Activated naive CD8-positive, alpha-beta T cell treated with anti-CD3 and anti-CD28 coated beads for 36 hours (primary cell): ENCODE data around the gene SFTPB. TPM values are rescaled to one million over a fixed set of nuclear protein-coding genes. Genes with fewer than 3 reads are reported as not detected.
"Not testable (repeated sequence)": the region's sequence is repeated elsewhere in the genome, so short reads cannot be mapped to it uniquely, and the experiment has no call there.

ENCODE experiments used
- DNase-seq: peaks from one replicate; pipeline ENCODE4 v3.0.0; 2021
- H3K27ac Mint-ChIP-seq: one replicate; pipeline ENCODE4 v1.8.0; 2022; ENCODE audit warnings: mild to moderate bottlenecking, moderate library complexity, mixed read lengths
- H3K27me3 Mint-ChIP-seq: one replicate; pipeline ENCODE4 v1.8.0; 2022; ENCODE audit warnings: mild to moderate bottlenecking, mixed read lengths
- H3K36me3 Mint-ChIP-seq: one replicate; pipeline ENCODE4 v1.8.0; 2021; ENCODE audit warnings: mild to moderate bottlenecking, mixed read lengths
- H3K4me1 Mint-ChIP-seq: one replicate; pipeline ENCODE4 v1.8.0; 2021; ENCODE audit warnings: mixed read lengths
- H3K4me3 Mint-ChIP-seq: one replicate; pipeline ENCODE4 v1.8.0; 2022; ENCODE audit warnings: mild to moderate bottlenecking, moderate library complexity, mixed read lengths
- H3K9me3 Mint-ChIP-seq: one replicate; pipeline ENCODE4 v1.8.0; 2022; ENCODE audit warnings: mixed read lengths
- total RNA-seq, 2 experiments: library from RNA; stranded (reverse); gene quantifications; one replicate each; pipeline ENCODE4 v1.2.3, GENCODE V29; 2021

The SFTPB gene
- total RNA-seq, 2 experiments from 2014 or later = not detected

GRCh38 chr2:85635636-85636035 is 32.4 kb downstream of the SFTPB start:
- Mint-ChIP-seq H3K36me3 (peaks cover 38% of the 10 kb centered on the region), H3K27ac (peak overlapping the region; percentile 19), H3K4me1 (peaks cover 10% of the 10 kb centered on the region), H3K4me3 (no peak overlapping the region), H3K9me3 (no peaks in the 10 kb centered on the region), H3K27me3 (no peaks in the 10 kb centered on the region)
- DNase-seq = no peak

- Mint-ChIP-seq H3K27me3 (no peaks in the 10 kb centered on the region), H3K36me3 (peaks cover 37% of the 10 kb centered on the region), H3K9me3 (no peaks in the 10 kb centered on the region), H3K27ac (peak overlapping the region; percentile 36), H3K4me3 (no peak overlapping the region), H3K4me1 (peaks cover 10% of the 10 kb centered on the region)
- DNase-seq = no peak
Observed at GRCh38 chr2:85635011-85635410, 33.0 kb downstream of the SFTPB start.

- peaks cover 38% of the 10 kb centered on the region for H3K36me3 Mint-ChIP-seq
- DNase-seq = no peak
- no peak overlapping the region for H3K27ac Mint-ChIP-seq
Observed at GRCh38 chr2:85631316-85631715, 36.7 kb downstream of the SFTPB start.

GRCh38 chr2:85628658-85629057 is 39.3 kb downstream of the SFTPB start:
- Mint-ChIP-seq H3K36me3 (peaks cover 39% of the 10 kb centered on the region), H3K4me3 (no peak overlapping the region)
- DNase-seq = no peak

More at GRCh38 chr2:85631316-85631715, 36.7 kb downstream of the SFTPB start:
- Mint-ChIP-seq H3K4me3 (no peak overlapping the region), H3K4me1 (peaks cover 19% of the 10 kb centered on the region), H3K9me3 (no peaks in the 10 kb centered on the region), H3K27me3 (no peaks in the 10 kb centered on the region)

GRCh38 chr2:85623991-85624390 is 44.0 kb downstream of the SFTPB start:
- H3K36me3 Mint-ChIP-seq = peaks cover 30% of the 10 kb centered on the region
- H3K27me3 Mint-ChIP-seq = no peaks in the 10 kb centered on the region
- no peaks in the 10 kb centered on the region for H3K9me3 Mint-ChIP-seq
- no peak overlapping the region for H3K4me3 Mint-ChIP-seq
- no peak for DNase-seq
- peaks cover 20% of the 10 kb centered on the region for H3K4me1 Mint-ChIP-seq
- peak overlapping the region; percentile 32 for H3K27ac Mint-ChIP-seq

More at GRCh38 chr2:85628658-85629057, 39.3 kb downstream of the SFTPB start:
- Mint-ChIP-seq H3K27ac (peak overlapping the region; percentile 75), H3K27me3 (no peaks in the 10 kb centered on the region), H3K4me1 (peaks cover 16% of the 10 kb centered on the region), H3K9me3 (no peaks in the 10 kb centered on the region)

GRCh38 chr2:85621338-85621737 is 46.7 kb downstream of the SFTPB start:
- Mint-ChIP-seq H3K27me3 (no peaks in the 10 kb centered on the region), H3K36me3 (peaks cover 33% of the 10 kb centered on the region), H3K27ac (no peak overlapping the region), H3K4me3 (no peak overlapping the region), H3K9me3 (no peaks in the 10 kb centered on the region), H3K4me1 (peaks cover 16% of the 10 kb centered on the region)
- DNase-seq = no peak

- peaks cover 17% of the 10 kb centered on the region for H3K4me1 Mint-ChIP-seq
- no peak for DNase-seq
- peaks cover 30% of the 10 kb centered on the region for H3K36me3 Mint-ChIP-seq
- no peak overlapping the region for H3K4me3 Mint-ChIP-seq
- H3K27me3 Mint-ChIP-seq = no peaks in the 10 kb centered on the region
- H3K9me3 Mint-ChIP-seq = no peaks in the 10 kb centered on the region
- no peak overlapping the region for H3K27ac Mint-ChIP-seq
Observed at GRCh38 chr2:85619617-85620016, 48.4 kb downstream of the SFTPB start.

GRCh38 chr2:85617723-85618122 is 50.3 kb downstream of the SFTPB start:
- Mint-ChIP-seq H3K27ac (peak overlapping the region; percentile 98), H3K4me1 (peaks cover 15% of the 10 kb centered on the region)
- DNase-seq = not testable (repeated sequence)

GRCh38 chr2:85615413-85615728 is 52.6 kb downstream of the SFTPB start:
- H3K9me3 Mint-ChIP-seq = no peaks in the 10 kb centered on the region
- peaks cover 16% of the 10 kb centered on the region for H3K4me1 Mint-ChIP-seq
- H3K27me3 Mint-ChIP-seq = no peaks in the 10 kb centered on the region
- peaks cover 18% of the 10 kb centered on the region for H3K36me3 Mint-ChIP-seq
- H3K4me3 Mint-ChIP-seq = peak overlapping the region; percentile 95
- DNase-seq = no peak
- peak overlapping the region; percentile 98 for H3K27ac Mint-ChIP-seq

More at GRCh38 chr2:85617723-85618122, 50.3 kb downstream of the SFTPB start:
- Mint-ChIP-seq H3K36me3 (peaks cover 20% of the 10 kb centered on the region), H3K4me3 (peak overlapping the region; percentile 95)
- H3K9me3 Mint-ChIP-seq, H3K27me3 Mint-ChIP-seq: not testable (repeated sequence)

- peaks cover 20% of the 10 kb centered on the region for H3K4me1 Mint-ChIP-seq
- DNase-seq, H3K9me3 Mint-ChIP-seq, H3K27ac Mint-ChIP-seq, H3K4me3 Mint-ChIP-seq, H3K27me3 Mint-ChIP-seq: not testable (repeated sequence)
- H3K36me3 Mint-ChIP-seq = peaks cover 23% of the 10 kb centered on the region
Observed at GRCh38 chr2:85614757-85615156, 53.2 kb downstream of the SFTPB start.

- peaks cover 25% of the 10 kb centered on the region for H3K4me1 Mint-ChIP-seq
- no peak for DNase-seq
- H3K9me3 Mint-ChIP-seq = no peaks in the 10 kb centered on the region
- no peaks in the 10 kb centered on the region for H3K27me3 Mint-ChIP-seq
- no peak overlapping the region for H3K27ac Mint-ChIP-seq
- peak overlapping the region; percentile 37 for H3K4me3 Mint-ChIP-seq
- peaks cover 20% of the 10 kb centered on the region for H3K36me3 Mint-ChIP-seq
Observed at GRCh38 chr2:85613717-85614515, 54.1 kb downstream of the SFTPB start.

- peaks cover 22% of the 10 kb centered on the region for H3K4me1 Mint-ChIP-seq
Observed at GRCh38 chr2:85611705-85612587, 56.1 kb downstream of the SFTPB start, which contains the start of gene C2orf68. Gene C2orf68, minus strand, starts transcription at chr2:85612066. Its CDS starts 82 bp downstream, at chr2:85611984.

GRCh38 chr2:85611217-85611704 is 56.7 kb downstream of the SFTPB start:
- peaks cover 14% of the 10 kb centered on the region for H3K36me3 Mint-ChIP-seq
- H3K9me3 Mint-ChIP-seq = no peaks in the 10 kb centered on the region
- peak overlapping the region; percentile 100 for H3K4me3 Mint-ChIP-seq
- no peaks in the 10 kb centered on the region for H3K27me3 Mint-ChIP-seq
- H3K27ac Mint-ChIP-seq = peak overlapping the region; percentile 95
- DNase-seq = no peak
- peaks cover 22% of the 10 kb centered on the region for H3K4me1 Mint-ChIP-seq

More at GRCh38 chr2:85611705-85612587, 56.1 kb downstream of the SFTPB start, which contains the start of gene C2orf68:
- Mint-ChIP-seq H3K27ac (peak within 1 kb of the TSS; percentile 95), H3K9me3 (no peaks in the 10 kb centered on the region), H3K36me3 (peaks cover 14% of the 10 kb centered on the region), H3K4me3 (peak within 1 kb of the TSS; percentile 100), H3K27me3 (no peaks in the 10 kb centered on the region)
- peak; percentile 91 for DNase-seq
